Activated gamma-delta T cell treated with anti-CD3 and anti-CD28 coated beads, Interleukin-2, amount 50 U/mL, for 16 hours (primary cell): ENCODE data around the gene ATP6V1F.

Experiments
- DNase-seq: peaks from one replicate; pipeline ENCODE4 v3.0.0-alpha.2; 2020; ENCODE audit warnings: low read depth

ATP6V1F gene

DNA sequence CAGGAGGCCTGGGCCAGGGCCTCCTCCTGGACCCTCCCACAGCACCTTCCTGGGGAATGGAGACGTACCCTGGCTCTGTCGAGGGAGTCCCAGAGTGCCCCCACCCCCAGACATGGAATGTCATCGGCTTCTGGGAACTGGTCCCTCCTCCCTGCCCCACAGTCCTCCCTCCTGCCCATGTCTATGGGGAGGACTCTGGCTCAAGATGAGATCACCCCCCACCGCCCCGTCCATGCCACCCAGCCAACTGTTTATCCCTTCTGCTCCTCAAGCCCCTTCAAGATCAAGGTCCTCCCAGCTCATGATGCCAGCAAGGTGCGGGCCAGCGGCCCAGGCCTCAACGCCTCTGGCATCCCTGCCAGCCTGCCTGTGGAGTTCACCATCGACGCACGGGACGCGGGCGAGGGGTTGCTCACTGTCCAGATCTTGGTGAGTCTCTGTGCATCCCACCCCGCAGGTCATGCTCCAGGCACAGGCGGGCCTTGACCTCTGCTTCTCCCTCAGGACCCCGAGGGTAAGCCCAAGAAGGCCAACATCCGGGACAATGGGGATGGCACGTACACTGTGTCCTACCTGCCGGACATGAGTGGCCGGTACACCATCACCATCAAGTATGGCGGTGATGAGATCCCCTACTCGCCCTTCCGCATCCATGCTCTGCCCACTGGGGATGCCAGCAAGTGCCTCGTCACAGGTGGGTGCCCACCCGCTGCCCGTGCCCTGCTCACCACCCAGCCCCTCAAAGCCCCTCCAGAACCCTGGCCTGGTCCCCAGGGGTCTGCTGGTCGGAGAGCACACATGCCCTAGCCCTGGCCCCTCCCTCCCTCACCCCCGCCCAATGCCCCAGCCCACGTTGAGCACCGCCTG, 14.1 kb upstream of the ATP6V1F start:
- no peak for DNase-seq

DNA sequence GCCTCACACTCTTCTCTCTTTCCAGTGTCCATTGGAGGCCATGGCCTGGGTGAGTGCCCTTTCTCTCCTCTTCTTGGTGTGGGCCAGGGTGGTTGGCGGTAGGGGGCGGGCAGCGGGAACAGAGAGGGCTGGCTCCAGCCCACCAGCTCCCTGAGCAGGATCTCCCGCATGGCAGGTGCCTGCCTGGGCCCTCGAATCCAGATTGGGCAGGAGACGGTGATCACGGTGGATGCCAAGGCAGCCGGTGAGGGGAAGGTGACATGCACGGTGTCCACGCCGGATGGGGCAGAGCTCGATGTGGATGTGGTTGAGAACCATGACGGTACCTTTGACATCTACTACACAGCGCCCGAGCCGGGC, 13.5 kb upstream of the ATP6V1F start:
- DNase-seq, result no peak

DNA sequence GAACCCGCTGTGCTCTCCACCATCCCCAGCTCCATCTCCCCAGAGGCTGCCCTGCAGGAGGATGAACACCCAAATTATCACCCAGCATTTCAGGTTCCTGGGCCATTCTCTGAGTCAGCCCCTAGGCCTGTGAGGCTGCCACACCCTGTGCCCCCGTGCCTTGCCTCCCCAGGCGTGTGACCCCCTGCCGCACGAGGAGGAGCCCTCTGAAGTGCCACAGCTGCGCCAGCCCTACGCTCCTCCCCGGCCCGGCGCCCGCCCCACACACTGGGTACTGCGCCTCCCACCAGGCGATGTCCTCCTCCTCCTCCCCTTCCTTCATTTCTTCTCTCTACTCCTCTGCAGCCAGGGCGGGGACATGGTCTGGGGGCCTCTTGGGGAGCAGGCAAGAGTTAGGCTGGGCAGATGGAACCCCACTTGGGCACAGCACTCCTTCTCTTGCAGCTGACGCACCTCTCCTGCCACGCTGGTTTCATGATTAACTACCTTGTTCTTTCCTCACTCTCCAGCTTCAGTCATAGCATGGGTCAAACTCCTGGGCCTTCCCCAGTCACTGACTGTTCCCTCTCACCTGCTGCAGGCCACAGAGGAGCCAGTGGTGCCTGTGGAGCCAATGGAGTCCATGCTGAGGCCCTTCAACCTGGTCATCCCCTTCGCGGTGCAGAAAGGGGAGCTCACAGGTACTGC, 12.7 kb upstream of the ATP6V1F start:
- no peak for DNase-seq

DNA sequence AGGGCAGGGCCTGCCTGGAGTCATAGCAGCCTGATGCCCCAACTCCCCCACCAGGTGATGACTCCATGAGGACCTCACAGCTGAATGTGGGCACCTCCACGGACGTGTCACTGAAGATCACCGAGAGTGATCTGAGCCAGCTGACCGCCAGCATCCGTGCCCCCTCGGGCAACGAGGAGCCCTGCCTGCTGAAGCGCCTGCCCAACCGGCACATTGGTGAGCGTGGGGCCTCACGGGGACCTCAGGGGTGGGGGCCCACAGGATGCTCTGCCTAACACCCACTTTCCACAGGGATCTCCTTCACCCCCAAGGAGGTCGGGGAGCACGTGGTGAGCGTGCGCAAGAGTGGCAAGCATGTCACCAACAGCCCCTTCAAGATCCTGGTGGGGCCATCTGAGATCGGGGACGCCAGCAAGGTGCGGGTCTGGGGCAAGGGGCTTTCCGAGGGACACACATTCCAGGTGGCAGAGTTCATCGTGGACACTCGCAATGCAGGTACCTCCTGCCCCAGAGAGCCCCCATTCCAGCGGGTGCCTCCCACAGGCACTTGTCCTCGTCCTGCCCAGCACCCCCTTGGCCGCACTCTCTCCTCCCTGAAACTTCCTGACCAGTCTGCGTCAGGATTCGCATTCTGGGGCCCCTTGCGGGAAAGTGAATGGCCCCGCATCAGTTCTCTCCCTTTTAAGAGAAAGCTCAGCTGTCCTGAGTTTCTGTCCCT, 10.0 kb upstream of the ATP6V1F start:
- DNase-seq, result no peak

DNA sequence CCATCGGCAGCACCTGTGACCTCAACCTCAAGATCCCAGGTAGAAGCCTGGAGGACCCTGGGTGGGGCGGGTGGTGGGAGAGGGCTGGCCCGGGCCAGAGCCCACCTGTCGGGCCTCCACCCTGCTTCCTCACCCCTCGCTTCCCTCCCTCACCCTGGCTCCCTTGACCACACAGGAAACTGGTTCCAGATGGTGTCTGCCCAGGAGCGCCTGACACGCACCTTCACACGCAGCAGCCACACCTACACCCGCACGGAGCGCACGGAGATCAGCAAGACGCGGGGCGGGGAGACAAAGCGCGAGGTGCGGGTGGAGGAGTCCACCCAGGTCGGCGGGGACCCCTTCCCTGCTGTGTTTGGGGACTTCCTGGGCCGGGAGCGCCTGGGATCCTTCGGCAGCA, 8.9 kb upstream of the ATP6V1F start:
- DNase-seq, result no peak

GRCh38 chr7:128854396-128854795, 8.3 kb upstream of the ATP6V1F start:
- DNase-seq, result no peak

DNA sequence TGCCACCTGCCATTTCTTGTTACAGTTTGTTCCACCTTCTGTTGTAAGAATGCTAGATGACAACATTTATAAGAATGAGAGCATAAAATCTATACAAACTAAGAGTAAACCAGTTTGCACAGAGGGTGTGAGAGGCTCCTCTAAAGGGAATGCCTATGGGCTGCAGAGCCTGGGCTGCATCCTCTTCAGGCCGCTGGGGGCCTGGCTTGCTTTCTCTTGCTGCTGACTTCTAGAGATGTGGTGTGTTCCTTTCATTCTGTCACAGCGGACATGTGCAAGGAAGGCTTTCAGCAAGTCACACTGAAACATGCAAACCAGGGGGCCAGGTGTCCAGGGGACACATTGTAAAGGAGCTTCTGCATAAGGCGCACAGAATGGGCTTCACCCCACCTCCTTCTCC, 7.1 kb upstream of the ATP6V1F start:
- DNase-seq, result no peak

DNA sequence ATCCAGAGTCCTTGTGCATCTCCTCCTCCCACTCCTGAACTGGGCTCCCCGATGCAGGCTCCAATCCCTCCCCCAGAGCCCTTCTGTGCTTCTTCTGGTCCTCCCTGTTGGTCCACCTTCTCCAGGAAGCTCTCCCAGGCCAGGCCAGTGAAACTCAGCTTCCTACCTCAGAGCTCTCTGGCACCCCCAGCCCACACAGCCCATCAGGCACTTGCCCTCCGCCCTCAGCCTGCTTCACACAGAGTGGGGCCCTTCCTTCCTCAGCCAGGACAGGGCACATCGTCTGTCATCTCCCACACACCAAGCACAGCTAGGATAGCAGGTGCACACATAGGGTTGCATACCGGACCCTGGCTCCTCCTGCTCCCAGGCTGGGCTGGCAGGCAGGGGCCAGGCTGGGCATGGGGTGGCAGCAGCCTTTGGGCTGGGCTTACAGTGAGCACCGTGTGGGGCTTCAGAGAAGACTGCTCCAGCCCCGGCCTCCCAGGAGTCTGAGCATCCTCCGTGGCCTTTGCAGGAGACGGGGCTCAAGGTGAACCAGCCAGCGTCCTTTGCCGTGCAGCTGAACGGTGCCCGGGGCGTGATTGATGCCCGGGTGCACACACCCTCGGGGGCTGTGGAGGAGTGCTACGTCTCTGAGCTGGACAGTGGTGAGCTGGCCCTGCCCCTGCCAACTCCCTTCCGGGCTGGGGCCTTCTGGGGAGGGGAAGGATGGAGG, 6.5 kb upstream of the ATP6V1F start:
- no peak for DNase-seq

DNA sequence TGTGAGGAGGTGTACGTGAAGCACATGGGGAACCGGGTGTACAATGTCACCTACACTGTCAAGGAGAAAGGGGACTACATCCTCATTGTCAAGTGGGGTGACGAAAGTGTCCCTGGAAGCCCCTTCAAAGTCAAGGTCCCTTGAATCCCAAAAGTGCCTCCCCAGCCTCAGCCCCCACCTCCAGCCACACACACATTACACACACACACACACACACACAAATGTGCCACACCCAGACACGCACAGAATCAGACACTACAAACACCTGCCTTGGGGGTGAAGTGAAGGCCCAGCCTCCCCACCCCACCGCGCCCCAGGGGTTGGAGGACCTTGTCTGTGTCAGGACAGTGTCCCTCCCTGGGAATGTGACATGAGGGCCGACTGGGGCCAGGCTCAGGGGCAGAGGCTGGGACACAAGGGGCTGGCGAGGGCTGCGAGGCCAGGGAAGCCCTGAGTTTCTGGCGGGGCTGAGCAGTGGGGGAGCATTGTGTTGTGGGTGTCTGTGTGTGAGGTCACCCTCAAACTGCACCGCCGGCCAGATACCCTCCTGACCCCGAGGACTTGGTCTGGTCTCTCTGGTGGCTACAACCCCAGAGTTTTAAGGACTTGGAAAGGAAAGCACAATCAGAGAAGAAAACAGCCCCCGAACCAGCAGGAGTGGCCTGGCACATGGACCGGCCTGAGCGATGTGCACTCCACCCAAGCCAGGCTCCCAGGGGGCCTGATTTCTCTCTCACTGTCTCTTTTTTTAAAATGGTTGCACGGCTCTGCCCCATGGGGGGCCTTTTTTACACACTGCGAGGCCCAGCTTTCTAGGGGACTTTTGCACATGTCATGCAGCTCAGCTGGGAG, 4.0 kb upstream of the ATP6V1F start:
- no peak for DNase-seq

GRCh38 chr7:128859232-128860157, 3.2 kb upstream of the ATP6V1F start:
- DNase-seq, result no peak

DNA sequence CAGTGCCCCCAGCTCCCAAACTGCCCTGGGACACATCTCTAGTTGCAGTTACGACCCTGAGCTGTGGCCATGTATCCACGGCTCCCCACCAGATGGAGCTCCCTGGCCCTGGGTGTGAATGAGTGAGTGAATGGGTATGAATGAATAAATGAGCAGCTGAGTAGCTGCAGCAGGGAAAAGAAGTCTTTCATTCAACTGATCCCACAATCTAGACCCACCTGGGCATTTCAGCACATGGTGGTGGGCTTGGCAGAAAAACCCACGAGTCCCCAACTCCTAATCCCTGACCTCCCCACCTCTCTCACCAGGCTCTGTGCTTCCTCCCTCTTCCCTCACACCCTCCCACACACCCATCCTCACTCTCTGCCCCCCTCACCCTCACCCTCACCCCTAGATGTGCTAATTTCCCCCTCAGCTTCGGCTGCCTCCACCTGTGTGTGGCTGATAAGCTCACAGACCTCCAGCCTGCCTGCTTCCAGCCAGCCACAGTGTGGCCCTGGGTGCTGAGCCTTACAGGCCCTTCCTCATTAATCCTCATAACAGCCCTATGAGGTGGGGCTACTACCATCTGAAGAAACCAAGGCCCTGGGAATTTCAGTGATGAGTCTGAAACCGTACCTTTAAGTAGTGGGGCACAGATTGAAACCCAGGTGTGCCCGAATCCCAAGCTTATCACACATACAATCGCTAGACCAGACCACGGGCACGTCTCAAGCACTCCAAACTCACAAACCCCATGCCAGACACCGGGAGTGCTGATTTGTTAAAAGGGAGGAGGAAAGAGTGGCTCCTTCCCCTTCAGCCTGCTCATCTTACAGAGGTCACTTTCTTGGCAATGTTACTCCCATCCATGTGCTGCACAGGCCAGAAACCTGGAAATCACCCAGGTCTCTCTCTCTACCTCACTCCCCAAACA, 2.2 kb upstream of the ATP6V1F start:
- no peak for DNase-seq

GRCh38 chr7:128861957-128862570, 592 bp upstream of the ATP6V1F start:
- no peak for DNase-seq

DNA sequence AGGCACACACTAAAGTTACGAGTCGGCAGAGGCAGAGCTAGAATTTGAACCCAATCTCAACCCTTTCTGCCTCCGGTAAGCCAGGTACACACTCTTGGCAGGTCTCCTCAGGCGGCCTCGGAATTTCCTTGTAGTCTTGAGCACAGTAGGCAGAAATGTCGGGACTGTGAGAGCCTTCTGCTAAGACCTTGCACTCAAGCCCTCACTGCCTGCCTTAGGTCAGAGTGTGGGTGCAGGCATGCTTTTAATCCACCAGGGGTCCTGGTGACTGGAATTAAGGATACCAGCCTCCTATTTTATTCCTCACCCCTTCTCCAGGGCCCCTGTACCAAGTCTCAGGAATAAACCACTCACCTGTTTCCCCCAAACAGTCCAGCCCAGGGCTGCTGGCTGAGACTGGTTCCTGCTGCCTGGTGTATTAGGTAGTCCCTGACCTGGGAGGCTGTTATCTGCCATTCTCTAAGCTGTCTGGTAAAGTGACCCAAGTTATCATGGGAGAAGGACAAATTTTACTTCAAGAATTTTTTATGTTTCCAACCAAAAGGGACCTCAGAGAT, 855 bp downstream of the ATP6V1F start:
- peak; percentile 17 for DNase-seq

GRCh38 chr7:128865303-128865702, 2.6 kb downstream of the ATP6V1F start:
- DNase-seq, result no peak

DNA sequence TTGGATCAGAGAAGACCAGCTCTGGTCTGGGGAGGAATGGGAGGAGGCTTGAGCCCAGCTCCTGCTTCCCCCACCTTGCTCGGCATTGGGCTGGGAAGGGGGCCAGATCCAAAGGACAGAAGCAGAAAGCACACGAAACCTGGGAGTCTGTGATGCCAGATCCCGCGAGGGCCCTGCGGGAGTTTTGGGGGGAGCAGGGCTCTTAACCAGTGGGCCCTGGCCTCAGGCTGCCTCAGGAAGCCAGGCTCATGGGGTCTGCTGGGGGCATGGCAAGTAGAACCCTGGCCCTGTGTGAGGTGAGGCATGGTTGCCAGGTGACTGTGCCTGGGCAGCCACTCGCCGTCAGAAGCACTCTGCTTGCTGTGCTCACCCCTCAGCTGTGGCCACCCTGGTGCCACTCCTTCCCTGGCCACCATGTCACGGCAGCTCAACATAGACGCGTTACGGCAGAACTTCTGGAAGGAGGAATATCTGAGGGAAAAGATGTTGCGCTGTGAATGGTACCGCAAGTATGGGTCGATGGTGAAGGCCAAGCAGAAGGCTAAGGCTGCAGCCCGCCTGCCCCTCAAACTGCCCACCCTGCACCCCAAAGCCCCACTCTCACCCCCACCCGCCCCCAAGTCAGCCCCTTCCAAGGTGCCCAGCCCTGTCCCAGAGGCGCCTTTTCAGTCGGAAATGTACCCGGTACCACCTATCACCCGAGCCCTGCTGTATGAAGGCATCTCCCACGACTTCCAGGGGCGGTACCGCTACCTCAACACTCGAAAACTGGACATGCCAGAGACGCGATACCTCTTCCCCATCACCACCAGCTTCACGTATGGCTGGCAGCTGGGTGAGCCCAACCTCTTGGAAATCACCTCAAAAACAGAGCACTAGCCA, 3.6 kb downstream of the ATP6V1F start:
- DNase-seq, result no peak

DNA sequence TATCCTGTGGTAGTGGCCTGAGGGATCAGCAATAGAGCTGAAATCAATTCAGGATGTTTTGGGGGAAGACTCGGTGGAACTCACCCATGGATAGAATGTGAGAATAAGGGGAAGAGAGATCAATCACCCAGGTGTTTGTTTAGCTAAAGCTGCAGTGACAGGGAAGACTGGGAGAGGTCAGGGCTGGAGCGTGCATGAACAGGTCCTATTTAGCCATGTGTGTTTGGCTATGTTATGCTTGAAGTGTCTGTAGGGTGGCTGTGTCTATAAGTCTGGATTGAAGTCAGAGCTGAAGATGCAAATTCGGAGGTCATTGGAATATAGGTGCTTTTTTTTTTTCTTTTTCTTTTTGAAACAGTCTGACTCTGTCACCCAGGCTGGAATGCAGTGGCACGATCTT, 4.6 kb downstream of the ATP6V1F start:
- no peak for DNase-seq

- DNase-seq, result no peak
Measured at GRCh38 chr7:128867842-128868623, 5.4 kb downstream of the ATP6V1F start.
